Ramos (cell line): ENCODE measurements around the gene ADGRA3.

Experiments used
- in situ Hi-C: fragments of 300-500 bp; cut with MboI; formaldehyde crosslinking; loops from one replicate; pipeline ENCODE4 v1.14.3; 2022; ENCODE audit warnings: low sequenced_read_pairs; ENCODE audit not compliant: unreplicated experiment

The ADGRA3 gene

GRCh38 chr4:22514481-22514880 is 1.4 kb downstream of the ADGRA3 start:
- in situ Hi-C loops = no loop called here

- in situ Hi-C loops = no loop called here
Observed at GRCh38 chr4:22514001-22514400, 1.9 kb downstream of the ADGRA3 start.

- in situ Hi-C loops = no loop called here
Observed at GRCh38 chr4:22512306-22512705, 3.6 kb downstream of the ADGRA3 start.

GRCh38 chr4:22510750-22511149 is 5.1 kb downstream of the ADGRA3 start:
- in situ Hi-C loops = no loop called here

GRCh38 chr4:22508376-22508775 is 7.5 kb downstream of the ADGRA3 start:
- in situ Hi-C loops = no loop called here

- in situ Hi-C loops = no loop called here
Observed at GRCh38 chr4:22504922-22505321, 10.9 kb downstream of the ADGRA3 start.

- in situ Hi-C loops = no loop called here
Observed at GRCh38 chr4:22504447-22504846, 11.4 kb downstream of the ADGRA3 start.

- in situ Hi-C loops = no loop called here
Observed at GRCh38 chr4:22502895-22503814, 12.7 kb downstream of the ADGRA3 start.

GRCh38 chr4:22501715-22502095 is 14.2 kb downstream of the ADGRA3 start:
- in situ Hi-C loops = no loop called here

GRCh38 chr4:22500831-22501714 is 14.8 kb downstream of the ADGRA3 start:
- in situ Hi-C loops = no loop called here

GRCh38 chr4:22500128-22500611 is 15.7 kb downstream of the ADGRA3 start:
- in situ Hi-C loops = no loop called here

GRCh38 chr4:22498866-22499265 is 17.0 kb downstream of the ADGRA3 start:
- in situ Hi-C loops = no loop called here

- in situ Hi-C loops = no loop called here
Observed at GRCh38 chr4:22496165-22496813, 19.6 kb downstream of the ADGRA3 start.

- in situ Hi-C loops = no loop called here
Observed at GRCh38 chr4:22493523-22493922, 22.3 kb downstream of the ADGRA3 start.

- in situ Hi-C loops = no loop called here
Observed at GRCh38 chr4:22492987-22493386, 22.9 kb downstream of the ADGRA3 start.

- in situ Hi-C loops = no loop called here
Observed at GRCh38 chr4:22491939-22492338, 23.9 kb downstream of the ADGRA3 start.

GRCh38 chr4:22490718-22491315 is 25.0 kb downstream of the ADGRA3 start:
- in situ Hi-C loops = no loop called here

GRCh38 chr4:22488106-22488505 is 27.8 kb downstream of the ADGRA3 start:
- in situ Hi-C loops = no loop called here

GRCh38 chr4:22487328-22487727 is 28.5 kb downstream of the ADGRA3 start:
- in situ Hi-C loops = no loop called here

- in situ Hi-C loops = no loop called here
Observed at GRCh38 chr4:22486276-22486675, 29.6 kb downstream of the ADGRA3 start.
